Activated CD4-positive, alpha-beta T cell treated with anti-CD3 and anti-CD28 coated beads, Interleukin-2, amount 50 U/mL, for 1 hour (primary cell): ENCODE measurements around the gene PDC.
"Not testable (repeated sequence)": the region's sequence is repeated elsewhere in the genome, so short reads cannot be mapped to it uniquely, and the experiment has no call there.

Experiments
- DNase-seq: peaks from one replicate; pipeline ENCODE4 v3.0.0-alpha.2; 2020

The PDC gene

DNA sequence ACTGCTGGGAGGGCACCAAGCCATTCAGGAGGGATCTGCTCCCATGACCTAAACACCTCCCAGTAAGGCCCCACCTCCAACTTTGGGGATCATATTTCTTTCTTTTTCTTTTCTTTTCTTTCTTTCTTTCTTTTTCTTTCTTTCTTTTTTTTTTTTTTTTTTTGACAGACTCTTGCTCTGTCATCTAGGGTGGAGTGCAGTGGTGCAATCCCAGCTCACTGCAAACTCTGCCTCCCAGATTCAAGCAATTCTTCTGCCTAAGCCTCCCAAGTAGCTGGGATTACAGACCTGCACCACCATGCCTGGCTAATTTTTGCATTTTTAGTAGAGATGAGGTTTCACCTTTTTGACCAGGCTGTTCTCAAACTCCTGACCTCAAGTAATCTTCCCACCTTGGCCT is 4.6 kb upstream of the PDC start:
- not testable (repeated sequence) for DNase-seq

DNA sequence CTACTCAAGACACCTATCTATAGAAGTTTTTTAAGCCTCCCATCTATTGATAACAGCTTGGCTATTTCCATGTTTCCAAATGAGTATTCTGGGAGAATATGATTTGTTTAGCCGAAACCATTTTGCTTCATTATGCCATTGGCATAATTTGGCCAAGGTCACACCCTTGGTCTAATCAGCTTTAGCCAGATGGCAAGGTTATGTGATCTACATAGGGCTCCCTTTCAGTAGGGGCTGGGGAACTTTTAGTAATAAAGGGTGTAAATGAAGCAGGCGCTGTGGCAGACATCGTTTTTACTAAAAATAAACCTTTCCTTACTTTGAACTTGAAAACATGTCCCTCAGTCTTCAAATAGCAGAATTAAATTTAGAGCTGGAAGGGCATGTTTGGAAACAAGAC is 3.0 kb upstream of the PDC start:
- no peak for DNase-seq

DNA sequence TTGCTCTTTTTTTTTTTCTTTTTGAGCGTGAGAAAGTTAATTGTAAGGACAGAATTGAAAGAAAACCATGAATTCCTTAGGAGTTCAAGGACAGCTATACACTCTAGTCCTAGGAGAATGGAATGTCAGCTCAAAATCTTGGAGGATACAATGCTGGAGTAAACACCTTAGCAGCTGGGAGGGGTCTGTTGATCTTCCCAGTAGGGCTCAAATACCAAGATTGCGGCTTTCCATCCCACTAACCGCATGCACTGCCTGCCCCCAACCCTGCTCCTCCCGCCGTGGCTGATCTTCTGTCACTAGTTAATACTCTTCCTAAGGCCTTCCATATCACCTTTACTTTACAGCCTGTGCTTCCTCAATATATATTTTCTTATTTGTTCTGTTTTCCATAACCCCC is 2.6 kb upstream of the PDC start:
- DNase-seq: no peak

DNA sequence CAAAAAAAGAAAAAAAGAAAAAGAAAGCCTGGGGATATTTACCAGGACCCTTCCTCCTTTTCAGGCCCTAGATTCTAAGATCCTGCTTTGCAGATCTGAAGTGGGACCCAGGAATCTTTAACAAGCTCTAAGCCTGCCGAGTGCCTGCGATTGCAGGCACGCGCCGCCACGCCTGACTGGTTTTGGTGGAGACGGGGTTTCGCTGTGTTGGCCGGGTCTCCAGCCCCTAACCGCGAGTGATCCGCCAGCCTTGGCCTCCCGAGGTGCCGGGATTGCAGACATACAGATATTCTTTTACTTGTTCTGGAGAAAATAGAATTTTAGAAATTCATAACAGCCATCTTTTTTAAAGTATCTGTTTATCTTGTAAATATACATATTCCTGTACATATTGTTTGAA is 1.8 kb downstream of the PDC start:
- not testable (repeated sequence) for DNase-seq

DNA sequence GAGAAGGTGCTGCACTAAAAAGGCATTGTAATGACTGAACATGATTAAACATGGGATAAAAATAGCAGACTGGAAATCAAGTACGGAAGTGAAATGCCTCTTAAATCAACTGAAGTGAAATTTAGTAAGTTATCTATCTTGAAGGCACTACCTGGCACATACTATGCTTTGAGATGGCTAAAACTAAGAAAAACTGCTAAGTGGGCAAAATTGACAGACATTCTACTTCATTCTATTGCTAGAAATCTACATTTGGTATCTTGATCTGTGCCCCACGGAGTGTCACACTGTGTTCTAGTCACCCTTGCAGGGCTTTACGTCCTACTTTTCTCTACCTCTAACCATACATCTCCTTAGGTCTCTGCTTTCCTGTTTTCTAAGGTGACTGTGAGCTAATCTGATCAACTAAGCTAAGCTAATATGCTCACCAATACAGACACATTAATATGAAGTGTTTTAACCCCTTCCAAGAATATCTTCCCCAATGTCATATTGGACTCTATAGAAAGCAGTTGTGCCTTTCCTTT is 4.1 kb downstream of the PDC start:
- DNase-seq: no peak

DNA sequence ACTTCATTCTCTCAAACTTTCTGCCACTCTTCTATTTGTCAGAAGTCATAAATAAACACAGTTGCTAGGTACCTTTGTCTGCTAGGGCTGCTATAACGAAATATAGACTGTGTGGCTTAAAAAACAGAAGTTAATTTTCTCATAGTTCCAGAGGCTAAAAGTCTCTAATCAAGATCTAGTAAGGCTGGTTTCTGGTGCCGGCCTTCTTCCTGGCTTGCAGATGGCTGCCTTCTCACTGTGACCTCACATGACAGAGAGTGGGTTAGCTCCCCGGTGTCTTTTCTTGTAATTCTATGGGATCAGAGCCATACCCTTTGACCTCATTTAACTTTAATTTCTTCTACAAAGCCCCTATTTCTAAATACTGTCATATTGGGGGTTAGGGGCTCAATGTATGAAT is 5.9 kb downstream of the PDC start:
- no peak for DNase-seq

DNA sequence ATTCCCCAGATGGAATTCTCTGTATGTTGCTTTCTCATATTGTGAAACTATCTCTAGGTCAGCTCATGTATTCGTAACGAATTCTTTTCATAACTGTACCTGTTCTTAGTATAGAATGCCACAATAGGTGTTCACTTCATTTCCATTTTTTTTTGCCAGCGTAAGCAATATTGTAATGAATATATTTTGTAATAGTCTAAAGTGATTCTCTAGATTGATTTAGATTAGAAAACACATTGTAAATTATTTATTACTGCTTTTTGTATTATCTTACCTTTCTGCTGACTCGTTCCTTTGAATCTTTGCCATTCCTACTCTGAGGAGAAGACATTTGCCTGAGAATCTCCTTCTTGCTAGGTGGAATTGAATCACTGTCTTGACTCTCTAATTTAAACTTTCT is 14.8 kb downstream of the PDC start:
- DNase-seq: no peak

DNA sequence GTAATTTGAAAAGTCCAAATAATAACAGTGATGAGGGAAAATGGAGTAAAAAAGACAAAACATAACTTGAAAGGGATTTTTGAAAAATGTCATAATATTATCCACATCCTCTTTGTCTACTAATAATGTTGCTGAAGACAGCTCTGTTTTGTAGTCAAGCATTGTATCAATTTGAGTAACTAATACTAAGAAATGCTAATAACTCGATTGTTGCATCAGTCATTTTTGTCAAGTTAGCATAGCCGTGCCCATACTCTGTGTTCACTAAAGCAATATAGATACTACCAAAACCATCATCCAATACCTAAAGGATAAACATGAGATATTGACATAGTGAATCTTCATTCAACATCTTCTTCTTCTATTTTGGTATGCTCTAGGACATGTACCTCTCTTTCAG is 17.3 kb downstream of the PDC start:
- DNase-seq: no peak

DNA sequence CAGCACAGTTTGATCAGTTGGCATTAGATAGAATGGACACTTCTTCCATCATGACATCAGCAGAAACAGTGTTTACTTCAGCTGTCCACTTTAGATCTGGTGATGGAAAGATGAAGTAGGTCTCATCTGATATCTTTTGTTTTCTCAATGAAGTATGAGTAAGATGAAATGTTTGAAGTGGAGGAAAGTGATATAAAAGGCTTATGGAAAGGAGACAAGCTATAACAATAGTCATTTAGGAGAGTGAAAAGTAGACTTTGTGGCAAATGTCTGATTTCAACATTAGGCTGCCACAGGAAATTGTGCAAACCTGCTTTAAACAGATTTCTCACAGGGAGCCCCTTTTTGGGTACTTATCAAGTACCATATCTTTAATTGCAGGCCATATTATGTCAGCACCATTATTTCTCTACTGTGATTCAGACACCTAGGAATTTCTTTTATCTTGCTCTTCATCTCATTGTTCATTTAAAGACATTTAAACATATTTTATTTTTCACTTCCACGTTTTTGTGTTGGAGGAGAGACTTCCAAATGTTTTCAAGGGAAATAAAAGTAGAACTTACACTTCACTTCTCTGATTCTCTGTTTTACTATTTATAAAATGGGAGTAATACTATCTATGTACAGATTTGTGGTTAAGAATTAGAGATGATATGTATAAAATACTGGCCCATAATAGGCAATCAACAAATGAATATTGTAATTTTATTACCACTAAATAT is 18.1 kb downstream of the PDC start:
- DNase-seq: no peak

DNA sequence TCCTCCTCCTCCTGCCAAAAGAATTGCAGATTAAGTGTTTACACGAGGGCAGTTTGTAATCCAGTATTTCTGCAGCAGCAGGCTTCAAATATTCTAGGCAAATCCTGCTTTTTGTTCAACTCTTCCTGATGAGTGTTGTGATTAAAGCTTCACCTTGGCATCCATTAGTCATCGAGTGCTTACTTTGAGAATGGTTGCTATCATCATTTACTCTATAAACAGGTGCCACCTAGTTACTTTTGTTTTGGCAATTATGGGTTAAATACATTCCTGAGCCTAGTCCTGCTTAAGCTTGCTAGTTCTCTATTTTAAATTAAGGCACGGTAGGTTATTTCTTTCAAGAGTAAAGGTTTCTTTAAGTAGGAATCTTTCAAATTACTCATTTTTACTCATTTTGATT is 20.3 kb downstream of the PDC start:
- DNase-seq: no peak

DNA sequence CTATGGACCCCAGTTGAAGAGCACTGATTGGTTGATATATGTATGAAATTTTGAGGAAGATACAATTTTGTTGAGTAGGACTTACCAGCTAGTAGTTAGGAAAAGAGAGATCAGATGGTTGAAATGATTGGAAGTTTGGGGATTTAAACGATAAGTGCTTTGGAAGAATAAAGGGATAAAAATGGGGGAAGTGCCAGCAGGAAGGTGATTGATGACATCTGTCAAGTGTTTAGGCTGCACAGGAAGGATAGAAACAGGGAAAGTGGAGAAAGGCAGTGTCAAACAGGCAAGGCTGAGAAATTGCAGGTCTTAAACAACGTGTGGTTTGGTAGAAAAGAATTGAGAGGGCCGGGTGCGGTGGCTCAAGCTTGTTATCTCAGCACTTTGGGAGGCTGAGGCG is 22.3 kb downstream of the PDC start:
- no peak for DNase-seq

DNA sequence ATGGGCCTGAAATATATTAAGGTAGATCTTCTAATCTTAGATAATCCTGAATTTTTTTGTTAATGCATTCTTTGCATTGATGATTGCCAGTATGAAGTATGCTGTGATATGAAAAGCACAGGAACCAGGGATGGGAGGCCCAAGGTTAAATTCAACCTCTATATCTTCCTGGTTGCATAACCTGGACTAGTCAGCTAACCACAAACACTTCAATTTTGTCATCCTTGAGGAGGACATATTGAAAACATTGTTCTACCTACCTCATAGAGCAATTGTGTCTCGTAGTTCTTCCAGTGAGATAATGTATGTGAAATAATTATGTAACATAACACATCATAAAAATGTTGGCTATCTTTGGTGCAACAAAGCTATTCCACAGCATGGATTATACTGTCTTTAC is 25.6 kb downstream of the PDC start:
- no peak for DNase-seq

DNA sequence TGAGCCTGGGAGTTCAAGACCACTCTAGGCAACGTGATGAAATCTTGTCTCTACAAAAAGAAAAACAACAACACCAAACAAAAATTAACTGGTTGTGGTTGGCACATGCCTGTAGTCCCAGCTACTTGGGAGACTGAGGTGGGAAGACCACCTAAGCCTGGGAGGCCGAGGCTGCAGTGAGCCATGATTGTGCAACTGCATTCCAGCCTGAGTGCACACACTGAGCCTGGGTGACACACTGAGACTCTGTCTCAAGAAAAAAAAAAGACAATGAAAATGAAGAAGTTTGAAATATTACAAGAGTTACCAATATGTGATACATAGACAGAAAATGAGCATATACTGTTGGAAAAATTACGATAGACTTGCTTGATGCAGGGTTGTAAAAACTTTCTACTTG is 31.9 kb downstream of the PDC start:
- no peak for DNase-seq

DNA sequence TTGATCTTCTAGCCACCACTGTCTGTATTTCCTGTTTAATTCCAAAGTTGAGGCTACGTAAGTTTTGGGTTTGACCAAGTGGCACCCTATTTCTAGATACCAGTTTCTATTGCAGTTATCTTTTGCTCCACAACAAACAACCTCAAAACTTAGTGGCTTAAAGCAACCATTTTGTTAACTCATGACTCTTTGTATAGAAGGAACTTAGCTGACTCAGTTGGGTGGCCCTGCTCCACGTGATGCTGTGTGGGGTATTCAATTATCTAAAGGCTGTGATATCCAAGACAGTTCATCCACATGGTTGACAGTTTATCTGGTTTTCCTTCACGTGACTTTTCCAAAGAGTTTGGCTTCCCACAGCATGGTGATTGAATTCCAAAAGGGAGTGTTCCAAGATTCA is 34.8 kb downstream of the PDC start:
- DNase-seq: no peak

DNA sequence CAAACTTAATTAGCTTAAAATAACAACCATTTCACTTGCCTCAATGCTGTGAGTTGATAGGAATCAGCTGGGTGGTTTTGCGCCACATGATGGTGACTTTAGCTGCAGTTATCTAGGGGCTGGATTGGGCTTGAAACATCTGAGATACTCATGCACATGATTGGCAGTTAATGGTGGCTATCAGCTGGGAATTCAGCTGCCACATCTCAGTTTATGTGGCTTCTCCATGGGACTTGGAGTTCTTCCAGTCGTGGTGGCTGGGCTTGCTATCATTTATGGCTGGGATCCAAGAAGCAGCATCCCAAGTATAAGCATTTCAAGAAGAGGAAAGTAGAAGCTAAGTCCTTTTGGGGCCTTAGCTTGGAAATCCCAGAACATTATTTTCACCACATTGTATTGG is 36.4 kb downstream of the PDC start:
- DNase-seq: no peak

DNA sequence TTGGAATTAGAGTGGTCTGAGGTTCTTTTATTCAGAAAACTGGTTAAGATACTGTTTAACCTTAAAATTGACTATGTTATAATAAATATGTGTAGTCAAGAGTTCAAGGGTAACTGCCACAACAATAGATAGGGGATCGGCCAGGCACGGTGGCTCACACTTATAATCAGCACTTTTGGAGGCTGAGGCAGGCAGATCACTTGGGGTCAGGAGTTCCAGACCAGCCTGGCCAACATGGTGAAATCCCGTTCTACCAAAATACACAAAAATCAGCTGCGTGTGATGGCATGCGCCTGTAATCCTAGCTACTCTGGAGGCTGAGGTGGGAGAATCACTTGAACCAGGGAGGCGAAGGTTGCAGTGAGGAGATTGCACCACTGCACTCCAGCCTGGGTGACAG is 39.5 kb downstream of the PDC start:
- no peak for DNase-seq

DNA sequence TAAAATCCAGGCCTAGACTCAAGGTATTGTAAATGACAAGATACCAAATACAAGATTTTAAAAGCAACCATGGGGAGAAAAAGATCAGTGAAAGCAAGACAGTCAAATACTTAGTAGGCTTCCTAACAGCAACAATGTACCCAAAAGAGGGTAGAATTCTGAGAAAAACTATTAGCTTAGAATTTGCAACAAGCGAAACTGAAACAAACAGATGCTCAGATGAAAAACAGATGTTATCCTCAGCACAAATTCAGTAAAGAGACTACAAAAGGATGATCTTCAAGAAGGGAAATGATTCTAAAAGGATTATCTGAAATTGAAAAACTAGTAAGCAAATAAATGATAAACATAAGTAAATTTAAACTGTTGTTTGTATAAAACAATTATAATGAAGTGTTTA is 40.0 kb downstream of the PDC start:
- DNase-seq: no peak

DNA sequence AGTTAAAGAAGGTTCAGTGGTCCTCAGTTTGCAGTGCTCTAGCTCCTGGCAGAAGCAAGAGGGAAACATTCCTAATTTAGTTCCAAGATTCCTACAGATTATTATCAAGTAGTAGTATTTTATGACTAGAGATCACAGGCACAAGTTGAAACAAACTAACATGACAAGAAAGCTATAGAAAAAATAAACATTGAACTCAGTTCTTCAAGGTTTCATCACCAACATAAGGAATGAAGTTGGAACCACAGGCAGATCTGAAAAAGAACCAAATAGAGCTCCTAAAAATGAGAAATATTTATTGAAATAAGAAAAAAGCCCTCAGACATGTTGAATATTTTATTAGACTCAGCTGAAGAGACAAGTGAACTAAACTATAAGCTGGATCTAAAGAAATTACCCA is 40.6 kb downstream of the PDC start:
- DNase-seq: no peak

DNA sequence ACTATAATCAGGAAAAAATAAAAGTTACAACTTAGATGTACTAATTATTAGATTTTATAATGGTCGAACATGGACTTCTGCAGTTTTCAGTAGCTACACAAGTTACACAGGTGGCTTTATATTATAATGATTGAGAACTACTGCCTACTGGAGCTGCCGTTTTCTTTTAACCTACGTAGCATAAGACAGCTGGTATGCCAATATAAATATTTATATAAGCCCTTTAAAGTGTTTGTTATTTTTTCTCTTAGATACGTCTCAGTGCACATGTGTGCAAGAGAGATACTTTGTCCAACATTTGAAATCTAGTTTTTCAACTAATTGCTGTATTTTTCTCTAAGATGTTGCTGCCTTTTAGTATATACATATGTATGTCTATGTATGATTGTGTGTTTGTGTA is 42.4 kb downstream of the PDC start:
- no peak for DNase-seq

DNA sequence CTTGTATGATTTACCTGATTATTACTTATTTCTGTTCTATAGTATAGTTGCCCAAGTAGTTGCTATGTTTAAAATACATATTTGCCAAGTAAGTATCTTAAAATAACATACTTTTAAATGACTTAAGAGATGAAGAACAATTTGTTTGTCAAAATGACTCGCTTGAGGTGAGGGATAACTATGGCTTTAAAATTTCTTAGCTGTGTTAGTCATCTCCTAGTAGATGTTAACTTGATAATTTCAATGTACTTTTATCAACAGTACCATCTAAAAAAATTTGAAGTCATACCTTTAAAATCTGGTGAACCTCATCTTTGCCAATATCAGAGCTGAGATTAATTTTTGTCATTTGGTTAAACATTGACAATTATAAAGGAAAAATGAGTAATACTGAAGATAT is 47.6 kb downstream of the PDC start:
- no peak for DNase-seq

DNA sequence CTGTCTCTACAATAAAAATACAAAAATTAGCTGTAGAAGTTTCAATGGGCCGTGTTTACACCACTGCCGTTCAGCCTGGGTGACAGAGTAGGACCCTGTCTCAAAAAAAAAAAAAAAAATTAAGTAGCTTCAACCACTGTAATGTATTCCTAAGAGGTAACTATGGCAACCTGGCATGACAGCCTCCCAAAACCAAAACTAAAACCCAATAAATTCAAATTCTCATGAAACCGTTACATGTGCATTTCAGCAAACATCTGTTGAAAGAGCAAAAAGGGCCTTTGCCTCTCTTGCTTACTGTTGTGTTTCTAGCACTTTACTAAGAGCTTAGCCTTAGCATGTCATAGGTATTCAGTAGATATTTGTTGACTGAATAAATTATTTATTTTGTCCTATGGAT is 51.8 kb downstream of the PDC start:
- no peak for DNase-seq

DNA sequence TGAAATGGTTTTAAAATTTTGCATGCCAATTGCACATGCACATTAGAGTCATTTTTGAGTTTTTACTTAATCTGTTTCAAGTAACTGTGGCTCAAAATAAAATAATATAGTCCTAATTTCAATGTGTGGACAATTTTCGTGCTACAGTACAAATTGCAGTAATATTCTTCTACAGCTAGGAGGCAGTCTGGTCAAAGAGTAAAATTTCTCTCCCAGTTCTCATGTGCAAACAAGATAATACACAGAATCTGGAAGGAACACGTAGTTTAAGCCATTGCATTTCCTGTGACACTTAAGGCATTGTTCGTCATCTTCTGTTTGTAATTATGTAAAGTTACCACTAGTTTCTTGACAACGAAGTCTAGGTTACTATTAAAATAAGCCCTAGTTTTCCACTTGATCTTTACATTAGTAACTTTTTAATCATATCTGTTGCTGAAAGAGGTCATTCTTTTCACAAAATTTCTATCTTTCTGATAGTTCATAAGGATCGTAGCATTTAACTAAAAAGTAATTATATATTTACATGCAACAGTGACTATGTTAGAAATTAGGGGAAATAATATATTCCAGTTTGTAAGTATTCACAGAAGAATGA is 56.4 kb downstream of the PDC start:
- DNase-seq: no peak

DNA sequence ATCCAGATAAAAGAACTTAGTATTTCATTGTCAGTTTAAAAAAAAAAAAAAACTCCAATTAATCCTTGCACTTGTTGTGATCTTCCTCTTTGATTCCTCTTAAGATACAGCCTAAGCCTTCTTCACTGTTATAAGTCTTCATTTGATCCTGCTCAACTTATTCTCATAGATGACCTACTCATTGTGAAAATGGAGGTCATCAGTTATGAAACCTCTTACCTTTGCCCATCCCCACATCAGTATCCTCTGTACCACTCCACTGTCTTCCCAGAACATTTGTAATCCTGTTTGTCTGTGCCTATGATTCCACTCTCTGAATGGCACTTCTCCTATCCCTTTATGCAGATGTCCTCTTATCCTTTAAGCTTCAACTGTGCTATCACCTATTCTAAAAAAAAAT is 57.3 kb downstream of the PDC start:
- no peak for DNase-seq

DNA sequence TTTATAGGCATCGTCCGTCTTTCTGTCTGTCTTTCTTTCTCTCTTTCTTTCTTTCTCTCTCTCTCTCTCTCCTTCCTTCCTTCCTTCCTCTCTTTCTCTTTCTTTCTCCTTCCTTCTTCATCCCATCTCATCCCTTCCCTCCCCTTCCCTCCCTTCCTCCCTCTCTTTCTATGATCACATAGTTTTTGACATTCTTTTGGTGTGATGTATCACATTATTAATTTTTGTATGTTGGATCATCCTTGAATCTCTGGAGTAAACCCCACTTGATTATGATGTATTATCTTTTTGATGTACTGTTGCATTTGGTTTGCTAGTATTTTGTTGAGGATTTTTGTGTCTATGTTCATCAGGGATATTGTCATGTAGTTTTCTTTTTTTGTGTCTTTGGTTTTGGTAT is 59.5 kb downstream of the PDC start:
- DNase-seq: not testable (repeated sequence)
